MM.1S (cell line): ENCODE results near the gene ELAVL4.

Experiments
- EZH2 ChIP-seq: fragments of 300-600 bp; sonication (generic); optimal IDR thresholded peaks from 2 replicates; pipeline ENCODE3; 2017; ENCODE audit warnings: low read depth, mild to moderate bottlenecking, antibody characterized with exemption, low read length, mixed read lengths
- TF ChIP-seq, protein P1 (sequence below): fragments of 300-600 bp; sonication (generic); IDR thresholded peaks from 2 replicates; pipeline ENCODE4 v1.5.1; 2016; ENCODE audit warnings: antibody characterized with exemption, low read length, mixed read lengths

- TF ChIP-seq, protein P1, sequence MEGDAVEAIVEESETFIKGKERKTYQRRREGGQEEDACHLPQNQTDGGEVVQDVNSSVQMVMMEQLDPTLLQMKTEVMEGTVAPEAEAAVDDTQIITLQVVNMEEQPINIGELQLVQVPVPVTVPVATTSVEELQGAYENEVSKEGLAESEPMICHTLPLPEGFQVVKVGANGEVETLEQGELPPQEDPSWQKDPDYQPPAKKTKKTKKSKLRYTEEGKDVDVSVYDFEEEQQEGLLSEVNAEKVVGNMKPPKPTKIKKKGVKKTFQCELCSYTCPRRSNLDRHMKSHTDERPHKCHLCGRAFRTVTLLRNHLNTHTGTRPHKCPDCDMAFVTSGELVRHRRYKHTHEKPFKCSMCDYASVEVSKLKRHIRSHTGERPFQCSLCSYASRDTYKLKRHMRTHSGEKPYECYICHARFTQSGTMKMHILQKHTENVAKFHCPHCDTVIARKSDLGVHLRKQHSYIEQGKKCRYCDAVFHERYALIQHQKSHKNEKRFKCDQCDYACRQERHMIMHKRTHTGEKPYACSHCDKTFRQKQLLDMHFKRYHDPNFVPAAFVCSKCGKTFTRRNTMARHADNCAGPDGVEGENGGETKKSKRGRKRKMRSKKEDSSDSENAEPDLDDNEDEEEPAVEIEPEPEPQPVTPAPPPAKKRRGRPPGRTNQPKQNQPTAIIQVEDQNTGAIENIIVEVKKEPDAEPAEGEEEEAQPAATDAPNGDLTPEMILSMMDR = no peak
- no peak for TF ChIP-seq EZH2
Measured at GRCh38 chr1:50231209-50231608, 122.5 kb downstream of the ELAVL4 start.
